Mucosa of descending colon (tissue), 3 donors: ENCODE data around the gene ZNF749. TPM values are rescaled to one million over a fixed set of nuclear protein-coding genes. Genes with fewer than 3 reads are reported as not detected.

Experiments
- ATAC-seq: fragments of 200-7000 bp; cut with Tn5 transposase; one replicate; pipeline ENCODE4 v1.9.1; 2020; ENCODE audit warnings: mild to moderate bottlenecking, moderate library complexity
- DNase-seq, 3 donors: peaks; one replicate each; pipeline ENCODE4 v3.0.0-alpha.2; 2020
- H3K36me3 ChIP-seq: fragments of 200-600 bp; one replicate; pipeline ENCODE4 v1.8.0; 2021; ENCODE audit warnings: low read depth, mild to moderate bottlenecking
- H3K4me1 ChIP-seq: fragments of 200-600 bp; one replicate; pipeline ENCODE4 v1.8.0; 2021; ENCODE audit warnings: low read depth, mild to moderate bottlenecking
- H3K4me3 ChIP-seq: fragments of 200-600 bp; one replicate; pipeline ENCODE4 v1.8.0; 2021; ENCODE audit warnings: mild to moderate bottlenecking
- H3K9me3 ChIP-seq: fragments of 200-600 bp; one replicate; pipeline ENCODE4 v1.8.0; 2021; ENCODE audit warnings: mild to moderate bottlenecking
- CTCF ChIP-seq: fragments of 200-600 bp; IDR thresholded peaks from one replicate; pipeline ENCODE4 v1.8.0; 2022; ENCODE audit warnings: antibody characterized with exemption, mild to moderate bottlenecking
- intact Hi-C, 2 donors: fragments of 100-400 bp; cut with DNase I in 1 of 2; cut with micrococcal nuclease in 1 of 2; formaldehyde crosslinking; loops; one replicate each; pipeline versions ENCODE4 v1.11.0 to v1.11.1; 2022; cut with DNase I, micrococcal nuclease
- total RNA-seq, 3 donors: library from RNA; stranded (reverse); fragmentation: NEBNext Ultra II Directional in 2 of 3; extraction: Animal tissue kit (Norgen Biotek cat#: 25700) in 2 of 3; gene quantifications; one replicate each; pipeline versions ENCODE4 v1.2.1 to v1.2.4, GENCODE V29; 2021 to 2023
- donor health status: DM: no; HTN: no; CAD: no; lungs with moderate emphysema.
- donor health status: DM: no; HTN: no; CAD: no.
- donor health status: DM: no; HTN: yes; CAD: no.

The ZNF749 gene
- total RNA-seq, 3 donors from 2014 or later: 4.7 to 8.7 (median 8.0) TPM

DNA sequence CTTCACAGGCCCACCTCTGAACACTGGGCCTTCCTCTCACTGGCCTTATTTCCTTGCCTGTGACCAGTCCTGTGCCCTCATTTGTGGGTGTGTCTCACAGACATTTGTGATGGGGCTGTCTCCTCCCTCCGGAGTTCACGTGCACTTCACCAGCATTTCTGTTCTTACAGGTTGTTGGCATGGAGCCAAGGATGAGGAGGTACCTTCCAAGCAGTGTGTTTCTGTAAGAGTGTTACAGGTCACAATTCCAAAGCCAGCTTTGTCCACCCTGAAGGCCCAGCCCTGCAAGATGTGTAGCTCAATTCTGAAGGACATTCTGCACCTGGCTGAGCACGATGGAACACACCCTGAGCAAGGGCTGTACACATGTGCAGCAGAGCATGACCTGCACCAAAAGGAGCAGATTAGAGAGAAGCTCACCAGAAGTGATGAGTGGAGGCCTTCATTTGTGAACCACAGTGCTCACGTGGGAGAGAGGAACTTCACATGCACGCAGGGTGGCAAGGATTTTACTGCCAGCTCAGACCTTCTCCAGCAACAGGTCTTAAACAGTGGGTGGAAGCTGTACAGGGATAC, 8.1 kb downstream of the ZNF749 start:
- Histone ChIP-seq H3K9me3 (peaks cover 85% of the 10 kb centered on the region), H3K36me3 (no peaks in the 10 kb centered on the region), H3K4me1 (no peaks in the 10 kb centered on the region), H3K4me3 (no peak overlapping the region)
- ATAC-seq (no peak), DNase-seq (no peak)
- intact Hi-C loops: no loop called here
- no peak for TF ChIP-seq CTCF

- TF ChIP-seq CTCF: no peak
- DNase-seq: no peak
- Histone ChIP-seq H3K9me3 (peaks cover 87% of the 10 kb centered on the region), H3K4me3 (no peak overlapping the region), H3K4me1 (no peaks in the 10 kb centered on the region), H3K36me3 (no peaks in the 10 kb centered on the region)
- intact Hi-C loops: no loop called here
- ATAC-seq: no peak
Measured at GRCh38 chr19:57452307-57452706, 17.2 kb downstream of the ZNF749 start.

DNA sequence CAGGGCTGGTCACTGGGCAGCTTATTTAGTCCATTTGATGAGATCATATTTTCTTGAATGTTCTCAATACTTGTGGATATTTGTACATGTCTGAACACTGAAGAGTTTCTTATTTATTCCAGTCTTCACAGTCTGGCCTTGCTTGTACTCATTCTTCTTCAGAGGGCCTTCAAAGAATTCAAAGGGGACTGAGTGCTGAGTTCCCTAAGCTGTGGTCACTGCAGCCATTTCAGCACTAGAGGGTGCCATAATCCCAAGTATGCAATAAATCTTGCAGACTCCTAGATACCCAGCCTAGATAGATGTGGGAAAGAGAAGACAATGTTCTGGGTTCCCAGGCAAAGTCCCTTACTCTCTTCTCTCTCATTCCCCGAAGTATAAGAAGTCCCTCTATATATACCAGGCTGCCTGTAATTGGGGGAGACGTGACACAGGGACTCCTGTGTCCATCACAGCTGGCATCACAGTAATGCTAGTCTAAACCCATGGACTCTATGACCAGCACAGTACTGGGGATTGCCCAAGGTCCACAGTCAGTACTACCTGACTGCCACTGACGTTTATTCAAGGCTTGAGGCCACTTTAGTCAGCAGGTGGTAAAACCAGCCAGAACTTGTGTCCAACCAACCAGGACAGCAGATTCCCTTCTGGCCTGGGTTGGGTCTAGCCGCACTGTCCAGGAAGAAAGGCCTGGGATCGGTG, 30.7 kb downstream of the ZNF749 start:
- no peak for TF ChIP-seq CTCF
- peak in 1 of 3 donors; percentile 25 for DNase-seq

DNA sequence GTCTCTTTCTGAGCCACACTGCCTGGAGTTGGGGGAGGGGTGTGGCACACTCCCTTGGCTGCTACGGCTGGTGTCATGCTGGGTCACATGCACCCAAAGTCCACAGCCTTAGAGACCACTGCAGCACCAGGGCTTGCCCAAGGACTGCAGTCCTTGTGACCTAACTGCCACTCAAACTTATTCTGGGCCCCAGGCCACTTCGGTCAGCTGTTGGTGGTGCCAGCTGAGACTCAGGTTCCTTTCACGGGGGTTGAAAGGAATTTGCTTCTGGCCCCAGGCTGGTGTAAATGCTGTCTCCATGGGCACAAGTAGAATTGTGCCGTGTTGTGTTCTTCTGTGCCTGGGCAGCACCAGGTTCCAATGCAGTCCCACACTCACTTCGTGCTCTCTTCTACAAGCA, 31.4 kb downstream of the ZNF749 start:
- Histone ChIP-seq H3K36me3 (no peaks in the 10 kb centered on the region), H3K4me3 (no peak overlapping the region), H3K9me3 (peaks cover 81% of the 10 kb centered on the region), H3K4me1 (no peaks in the 10 kb centered on the region)
- DNase-seq: no peak
- ATAC-seq: no peak
- intact Hi-C loops: no loop called here
- TF ChIP-seq CTCF: no peak

More for the DNA sequence above, 30.7 kb downstream of the ZNF749 start:
- Histone ChIP-seq H3K4me3 (no peak overlapping the region), H3K9me3 (peaks cover 81% of the 10 kb centered on the region), H3K4me1 (no peaks in the 10 kb centered on the region), H3K36me3 (no peaks in the 10 kb centered on the region)
- intact Hi-C loops: no loop called here
- peak; percentile 73 for ATAC-seq

- no peak for TF ChIP-seq CTCF
- Histone ChIP-seq H3K36me3 (no peaks in the 10 kb centered on the region), H3K4me1 (no peaks in the 10 kb centered on the region), H3K9me3 (peaks cover 93% of the 10 kb centered on the region), H3K4me3 (no peak overlapping the region)
- intact Hi-C loops: no loop called here
- no peak for DNase-seq
- ATAC-seq: no peak
Measured at GRCh38 chr19:57473646-57474045, 38.5 kb downstream of the ZNF749 start.
